Measurements from ENCODE around the gene HMG20B. TPM values are rescaled to one million over a fixed set of nuclear protein-coding genes. Genes with fewer than 3 reads are reported as not detected.
A peak's percentile ranks its signal among the peaks of the same experiment; 100 is the strongest.

The HMG20B gene
- polyA plus RNA-seq, 1 donor (not counting 4 experiments of a cell fraction or from before 2014, with no cell fraction given), result 27.9 TPM

DNA sequence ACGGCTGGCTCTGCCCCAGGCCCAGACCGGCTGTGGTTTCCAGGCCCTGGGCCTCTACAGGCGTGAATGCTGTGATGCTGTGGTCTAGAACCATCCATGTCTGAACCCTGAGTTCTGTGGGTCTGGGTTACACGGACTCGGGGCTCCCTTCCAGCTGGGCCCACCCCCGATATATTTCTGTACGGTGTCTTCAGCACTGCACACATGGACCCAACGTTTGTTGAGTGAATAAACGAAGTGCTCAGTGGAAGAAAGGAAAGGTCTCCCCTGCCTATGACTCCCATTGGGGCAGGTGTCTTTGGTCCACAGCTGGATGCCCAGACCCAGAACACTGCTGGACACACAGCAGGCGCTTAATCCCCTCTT lies 27.1 kb upstream of the HMG20B start:
- dilution Hi-C loops (cut with MboI; ENCODE audit: extremely low pct_ligation_motif_present, low sequenced_read_pairs), result no loop called here
- H3K9ac ChIP-seq (ENCODE audit: control insufficient read depth, extremely low read depth, insufficient read depth, low read length), result no peak overlapping the region
- FAIRE-seq (no peak), DNase-seq (ENCODE audit: low read depth, low spot score) (no peak)
- TF ChIP-seq, protein P1, sequence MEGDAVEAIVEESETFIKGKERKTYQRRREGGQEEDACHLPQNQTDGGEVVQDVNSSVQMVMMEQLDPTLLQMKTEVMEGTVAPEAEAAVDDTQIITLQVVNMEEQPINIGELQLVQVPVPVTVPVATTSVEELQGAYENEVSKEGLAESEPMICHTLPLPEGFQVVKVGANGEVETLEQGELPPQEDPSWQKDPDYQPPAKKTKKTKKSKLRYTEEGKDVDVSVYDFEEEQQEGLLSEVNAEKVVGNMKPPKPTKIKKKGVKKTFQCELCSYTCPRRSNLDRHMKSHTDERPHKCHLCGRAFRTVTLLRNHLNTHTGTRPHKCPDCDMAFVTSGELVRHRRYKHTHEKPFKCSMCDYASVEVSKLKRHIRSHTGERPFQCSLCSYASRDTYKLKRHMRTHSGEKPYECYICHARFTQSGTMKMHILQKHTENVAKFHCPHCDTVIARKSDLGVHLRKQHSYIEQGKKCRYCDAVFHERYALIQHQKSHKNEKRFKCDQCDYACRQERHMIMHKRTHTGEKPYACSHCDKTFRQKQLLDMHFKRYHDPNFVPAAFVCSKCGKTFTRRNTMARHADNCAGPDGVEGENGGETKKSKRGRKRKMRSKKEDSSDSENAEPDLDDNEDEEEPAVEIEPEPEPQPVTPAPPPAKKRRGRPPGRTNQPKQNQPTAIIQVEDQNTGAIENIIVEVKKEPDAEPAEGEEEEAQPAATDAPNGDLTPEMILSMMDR (optimal IDR thresholded peaks at IDR 0.05 in 1 of 3, IDR thresholded peaks at IDR 0.05 in 1 of 3, conservative IDR thresholded peaks at IDR 0.05 in 1 of 3; ENCODE audit: extremely low read depth in 1 of 3, insufficient read depth in 2 of 3, low read length in 3 of 3), result no peak
- H3K4me1 ChIP-seq (ENCODE audit: control insufficient read depth, extremely low read depth, insufficient read depth, low read length), result peaks cover 9% of the 10 kb centered on the region
- peaks cover 9 to 21% of the 10 kb centered on the region in 2 experiments for H3K36me3 ChIP-seq (ENCODE audit: control insufficient read depth in 2 of 2, extremely low read depth in 1 of 2, insufficient read depth in 2 of 2, low read length in 2 of 2)
- H4K20me1 ChIP-seq (ENCODE audit: control insufficient read depth, extremely low read depth, insufficient read depth, low read length), result peaks cover 4% of the 10 kb centered on the region
- no peaks in the 10 kb centered on the region for H3K27me3 ChIP-seq (ENCODE audit: control insufficient read depth, extremely low read depth, insufficient read depth, low read length)
- no peak overlapping the region for H3K27ac ChIP-seq (ENCODE audit: control insufficient read depth, insufficient read depth, low read length)
- no peaks in the 10 kb centered on the region for H3K9me1 ChIP-seq (ENCODE audit: control insufficient read depth, extremely low read depth, insufficient read depth, low read length)
- H3K9me3 ChIP-seq (ENCODE audit: control insufficient read depth, low read depth, low read length), result no peaks in the 10 kb centered on the region
- no peak overlapping the region for H3K4me3 ChIP-seq (ENCODE audit: control insufficient read depth in 2 of 3, extremely low read depth in 1 of 3, insufficient read depth in 2 of 3, low read depth in 1 of 3, low read length in 3 of 3)
- peak overlapping the region; percentile 30 for H3K4me2 ChIP-seq (ENCODE audit: control insufficient read depth, extremely low read depth, insufficient read depth, low read depth, low read length)
- H3K79me2 ChIP-seq (ENCODE audit: control insufficient read depth, insufficient read depth, low read length), result no peaks in the 10 kb centered on the region
- H2AFZ ChIP-seq (ENCODE audit: control insufficient read depth, low read length), result no peak overlapping the region

DNA sequence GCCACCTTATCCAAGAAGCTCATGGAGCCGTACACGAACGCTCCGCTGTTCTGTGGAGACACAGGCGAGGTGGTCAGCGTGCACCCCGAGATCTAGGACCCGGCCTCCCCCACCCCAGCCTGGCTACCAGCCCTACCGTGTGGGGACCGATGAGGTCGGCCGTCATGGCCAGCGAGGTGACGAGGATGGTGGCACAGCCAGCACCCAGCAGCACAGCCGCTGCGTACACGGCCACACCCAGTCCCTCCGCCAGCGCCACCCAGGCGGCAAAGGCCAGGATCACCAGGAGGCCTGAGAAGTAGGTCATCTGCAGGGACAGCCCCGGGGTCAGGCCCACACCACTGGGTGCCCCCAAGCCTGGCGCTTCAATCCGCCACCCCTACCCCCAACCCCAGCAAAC lies 26.6 kb upstream of the HMG20B start:
- no peak for FAIRE-seq
- TF ChIP-seq, protein P1 (optimal IDR thresholded peaks at IDR 0.05 in 1 of 3, IDR thresholded peaks at IDR 0.05 in 1 of 3, conservative IDR thresholded peaks at IDR 0.05 in 1 of 3; ENCODE audit: extremely low read depth in 1 of 3, insufficient read depth in 2 of 3, low read length in 3 of 3), result no peak
- TF ChIP-seq EZH2 (IDR thresholded peaks at IDR 0.05; ENCODE audit: low read length), result no peak
- Histone ChIP-seq H3K9me3 (ENCODE audit: control insufficient read depth, low read depth, low read length) (no peaks in the 10 kb centered on the region), H3K4me3 (ENCODE audit: control insufficient read depth in 2 of 3, extremely low read depth in 1 of 3, insufficient read depth in 2 of 3, low read depth in 1 of 3, low read length in 3 of 3) (no peak overlapping the region), H3K27me3 (ENCODE audit: control insufficient read depth, extremely low read depth, insufficient read depth, low read length) (no peaks in the 10 kb centered on the region), H3K9me1 (ENCODE audit: control insufficient read depth, extremely low read depth, insufficient read depth, low read length) (no peaks in the 10 kb centered on the region), H3K4me2 (ENCODE audit: control insufficient read depth, extremely low read depth, insufficient read depth, low read depth, low read length) (no peak overlapping the region), H3K27ac (ENCODE audit: control insufficient read depth, insufficient read depth, low read length) (no peak overlapping the region), H3K36me3 (ENCODE audit: control insufficient read depth in 2 of 2, extremely low read depth in 1 of 2, insufficient read depth in 2 of 2, low read length in 2 of 2) (peaks cover 9 to 22% of the 10 kb centered on the region in 2 experiments), H2AFZ (ENCODE audit: control insufficient read depth, low read length) (no peak overlapping the region), H3K79me2 (ENCODE audit: control insufficient read depth, insufficient read depth, low read length) (peaks cover 3% of the 10 kb centered on the region), H4K20me1 (ENCODE audit: control insufficient read depth, extremely low read depth, insufficient read depth, low read length) (peaks cover 4% of the 10 kb centered on the region), H3K4me1 (ENCODE audit: control insufficient read depth, extremely low read depth, insufficient read depth, low read length) (peaks cover 9% of the 10 kb centered on the region), H3K9ac (ENCODE audit: control insufficient read depth, extremely low read depth, insufficient read depth, low read length) (no peak overlapping the region)
- DNase-seq (ENCODE audit: low read depth, low spot score), result no peak
- dilution Hi-C loops (cut with MboI; ENCODE audit: extremely low pct_ligation_motif_present, low sequenced_read_pairs), result no loop called here

All from keratinocyte (primary cell).